ENCODE results near the gene HIPK3. TPM values are rescaled to one million over a fixed set of nuclear protein-coding genes. Genes with fewer than 3 reads are reported as not detected.

HIPK3 gene
- total RNA-seq, 1 donor from 2014 or later: 138 TPM

DNA sequence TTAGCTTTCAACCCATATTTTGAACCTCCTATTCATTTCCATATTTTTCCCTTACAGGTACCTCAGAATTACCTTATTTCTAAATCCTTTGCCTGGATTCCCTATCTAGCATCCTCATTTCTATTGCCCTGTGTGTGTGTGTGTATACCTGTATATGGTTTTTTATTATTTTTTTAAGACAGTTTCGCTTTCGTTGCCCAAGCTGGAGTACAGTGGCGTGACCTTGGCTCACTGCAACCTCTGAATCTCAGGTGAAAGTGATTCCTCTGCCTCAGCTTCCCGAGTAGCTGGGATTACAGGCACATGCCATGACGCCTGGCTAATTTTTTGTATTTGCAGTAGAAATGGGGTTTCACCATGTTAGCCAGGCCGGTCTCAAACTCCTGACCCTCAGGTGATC lies 12.6 kb downstream of the HIPK3 start:
- Histone ChIP-seq H3K4me3 (no peak overlapping the region), H3K9me3 (no peaks in the 10 kb centered on the region), H3K36me3 (no peaks in the 10 kb centered on the region), H3K27ac (no peak overlapping the region), H3K4me1 (peaks cover 52% of the 10 kb centered on the region), H3K27me3 (ENCODE audit: low read depth) (no peaks in the 10 kb centered on the region)
- ATAC-seq (no peak), DNase-seq (no peak)
- TF ChIP-seq CTCF (IDR thresholded peaks at IDR 0.05): no peak
- intact Hi-C loops (cut with DNase I): no loop called here

DNA sequence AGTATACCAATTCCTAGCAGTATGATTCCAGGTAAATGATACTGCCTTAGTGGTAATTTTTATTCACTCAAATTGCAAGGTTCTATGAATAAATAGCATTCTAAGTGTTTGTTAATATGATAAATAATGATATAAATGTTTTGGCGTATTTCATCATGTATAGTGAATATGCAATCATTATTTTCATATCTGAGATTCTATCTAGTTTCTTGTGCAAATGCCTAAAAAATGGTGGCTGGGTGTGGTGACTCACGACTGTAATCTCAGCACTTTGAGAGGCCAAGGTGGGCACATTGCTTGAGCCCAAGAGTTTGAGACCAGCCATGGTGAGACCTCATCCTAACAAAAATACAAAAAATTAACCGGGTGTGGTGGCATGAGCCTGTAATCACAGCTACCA lies 13.9 kb downstream of the HIPK3 start:
- Histone ChIP-seq H3K9me3 (no peaks in the 10 kb centered on the region), H3K36me3 (no peaks in the 10 kb centered on the region), H3K4me1 (peaks cover 64% of the 10 kb centered on the region), H3K4me3 (no peak overlapping the region), H3K27me3 (ENCODE audit: low read depth) (no peaks in the 10 kb centered on the region), H3K27ac (no peak overlapping the region)
- TF ChIP-seq CTCF (IDR thresholded peaks at IDR 0.05): no peak
- no peak for ATAC-seq
- intact Hi-C loops (cut with DNase I): no loop called here
- no peak for DNase-seq

GRCh38 chr11:33272338-33273107 lies 15.3 kb downstream of the HIPK3 start:
- ATAC-seq (no peak), DNase-seq (no peak)
- intact Hi-C loops (cut with DNase I): no loop called here
- Histone ChIP-seq H3K27ac (no peak overlapping the region), H3K4me3 (no peak overlapping the region), H3K9me3 (no peaks in the 10 kb centered on the region), H3K36me3 (no peaks in the 10 kb centered on the region), H3K27me3 (ENCODE audit: low read depth) (no peaks in the 10 kb centered on the region), H3K4me1 (peaks cover 66% of the 10 kb centered on the region)
- no peak for TF ChIP-seq CTCF (IDR thresholded peaks at IDR 0.05)

DNA sequence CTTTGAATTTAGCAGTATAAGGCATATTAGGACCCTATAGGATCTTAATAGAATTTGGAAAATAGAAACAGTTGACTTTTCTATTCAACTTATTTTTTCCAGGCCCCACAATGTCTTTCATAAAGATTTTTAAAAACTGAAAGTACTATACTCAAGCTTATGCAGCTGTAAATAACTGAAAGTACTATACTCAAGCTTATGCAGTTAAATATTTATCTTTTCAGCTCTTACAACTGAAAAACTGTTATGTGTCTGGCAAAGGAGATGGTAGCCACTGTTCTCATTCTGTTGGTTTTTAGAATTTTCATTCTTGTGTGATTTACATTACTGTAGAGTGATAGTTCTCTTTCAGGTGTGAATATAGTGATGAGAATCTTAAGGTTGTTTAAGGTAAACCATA lies 16.5 kb downstream of the HIPK3 start:
- intact Hi-C loops (cut with DNase I): no loop called here
- Histone ChIP-seq H3K4me3 (no peak overlapping the region), H3K4me1 (peaks cover 78% of the 10 kb centered on the region), H3K27ac (no peak overlapping the region), H3K9me3 (no peaks in the 10 kb centered on the region), H3K27me3 (ENCODE audit: low read depth) (no peaks in the 10 kb centered on the region), H3K36me3 (no peaks in the 10 kb centered on the region)
- TF ChIP-seq CTCF (IDR thresholded peaks at IDR 0.05): no peak
- ATAC-seq (no peak), DNase-seq (no peak)

DNA sequence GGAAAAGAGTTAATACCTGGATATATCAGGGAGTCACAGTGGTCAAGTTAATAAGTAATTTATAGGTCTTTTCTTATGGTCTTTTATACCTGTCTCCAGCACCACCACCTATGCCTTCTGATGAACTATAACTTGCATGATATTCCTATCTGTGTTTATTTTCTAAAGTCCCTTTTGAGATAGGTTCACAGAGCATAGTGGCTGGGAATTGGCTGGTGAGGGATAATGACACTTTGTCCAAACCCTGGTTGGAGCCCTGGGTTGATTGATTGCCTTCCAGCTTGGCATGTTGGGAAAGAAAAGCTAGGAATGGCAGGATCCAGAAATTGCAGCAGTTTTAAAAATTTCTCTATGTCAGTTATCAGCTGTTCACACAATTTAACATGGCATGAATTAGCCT lies 23.2 kb downstream of the HIPK3 start:
- Histone ChIP-seq H3K36me3 (no peaks in the 10 kb centered on the region), H3K4me3 (no peak overlapping the region), H3K4me1 (peaks cover 37% of the 10 kb centered on the region), H3K27me3 (ENCODE audit: low read depth) (no peaks in the 10 kb centered on the region), H3K9me3 (no peaks in the 10 kb centered on the region), H3K27ac (no peak overlapping the region)
- DNase-seq (no peak), ATAC-seq (no peak)
- intact Hi-C loops (cut with DNase I): no loop called here
- TF ChIP-seq CTCF (IDR thresholded peaks at IDR 0.05): no peak
